ENCODE results near the gene WDPCP. TPM values are rescaled to one million over a fixed set of nuclear protein-coding genes. Genes with fewer than 3 reads are reported as not detected.

WDPCP gene
- total and polyA plus RNA-seq, 2 experiments from 2014 or later, result 8.8 to 20.4 TPM

DNA sequence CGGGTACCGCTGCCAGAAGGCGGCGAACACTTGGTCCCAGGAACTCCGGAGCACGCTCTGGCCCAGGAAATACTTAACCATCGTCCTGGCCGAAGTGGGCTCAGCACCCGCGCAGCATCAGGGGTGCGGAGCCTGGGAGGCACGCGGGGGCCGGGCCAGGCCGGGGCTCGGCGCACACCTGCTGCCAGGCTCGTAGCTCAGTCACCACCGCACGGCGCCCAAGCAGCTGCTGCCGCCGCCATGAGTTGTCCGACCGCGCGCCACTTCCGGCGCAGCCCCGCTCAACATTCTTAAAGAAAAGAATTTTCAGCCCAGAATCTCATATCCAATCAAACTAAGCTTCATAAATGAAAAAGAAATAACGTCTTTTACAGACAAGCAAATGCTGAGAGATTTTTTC, 34.5 kb upstream of the WDPCP start:
- no peak overlapping the region for H3K4me3 ChIP-seq
- no peaks in the 10 kb centered on the region for H4K20me1 ChIP-seq (replicated peaks; ENCODE audit: insufficient read depth)
- no peaks in the 10 kb centered on the region; the same call in 1 of the 2 replicates for H3F3A ChIP-seq (replicated peaks; ENCODE audit: low read depth)
- peaks cover 63% of the 10 kb centered on the region for H3K36me3 Mint-ChIP-seq (ENCODE audit: low read depth)
- no peak overlapping the region for H3K27ac Mint-ChIP-seq
- H3K9me2 ChIP-seq (ENCODE audit: insufficient read depth), result no peaks in the 10 kb centered on the region
- no peaks in the 10 kb centered on the region for H3K27me3 ChIP-seq (ENCODE audit: insufficient read depth)
- ATAC-seq (no peak), DNase-seq (ENCODE audit: low spot score) (no peak)
- no peaks in the 10 kb centered on the region for H3K36me3 ChIP-seq (ENCODE audit: insufficient read depth)
- H3K4me1 ChIP-seq (ENCODE audit: insufficient read depth), result peaks cover 8% of the 10 kb centered on the region
- H3K27ac ChIP-seq (ENCODE audit: low read depth), result no peak overlapping the region
- TF ChIP-seq, protein P1, sequence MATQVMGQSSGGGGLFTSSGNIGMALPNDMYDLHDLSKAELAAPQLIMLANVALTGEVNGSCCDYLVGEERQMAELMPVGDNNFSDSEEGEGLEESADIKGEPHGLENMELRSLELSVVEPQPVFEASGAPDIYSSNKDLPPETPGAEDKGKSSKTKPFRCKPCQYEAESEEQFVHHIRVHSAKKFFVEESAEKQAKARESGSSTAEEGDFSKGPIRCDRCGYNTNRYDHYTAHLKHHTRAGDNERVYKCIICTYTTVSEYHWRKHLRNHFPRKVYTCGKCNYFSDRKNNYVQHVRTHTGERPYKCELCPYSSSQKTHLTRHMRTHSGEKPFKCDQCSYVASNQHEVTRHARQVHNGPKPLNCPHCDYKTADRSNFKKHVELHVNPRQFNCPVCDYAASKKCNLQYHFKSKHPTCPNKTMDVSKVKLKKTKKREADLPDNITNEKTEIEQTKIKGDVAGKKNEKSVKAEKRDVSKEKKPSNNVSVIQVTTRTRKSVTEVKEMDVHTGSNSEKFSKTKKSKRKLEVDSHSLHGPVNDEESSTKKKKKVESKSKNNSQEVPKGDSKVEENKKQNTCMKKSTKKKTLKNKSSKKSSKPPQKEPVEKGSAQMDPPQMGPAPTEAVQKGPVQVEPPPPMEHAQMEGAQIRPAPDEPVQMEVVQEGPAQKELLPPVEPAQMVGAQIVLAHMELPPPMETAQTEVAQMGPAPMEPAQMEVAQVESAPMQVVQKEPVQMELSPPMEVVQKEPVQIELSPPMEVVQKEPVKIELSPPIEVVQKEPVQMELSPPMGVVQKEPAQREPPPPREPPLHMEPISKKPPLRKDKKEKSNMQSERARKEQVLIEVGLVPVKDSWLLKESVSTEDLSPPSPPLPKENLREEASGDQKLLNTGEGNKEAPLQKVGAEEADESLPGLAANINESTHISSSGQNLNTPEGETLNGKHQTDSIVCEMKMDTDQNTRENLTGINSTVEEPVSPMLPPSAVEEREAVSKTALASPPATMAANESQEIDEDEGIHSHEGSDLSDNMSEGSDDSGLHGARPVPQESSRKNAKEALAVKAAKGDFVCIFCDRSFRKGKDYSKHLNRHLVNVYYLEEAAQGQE (IDR thresholded peaks at IDR 0.05; ENCODE audit: unreplicated experiment), result no peak
- TF ChIP-seq JUNB (IDR thresholded peaks at IDR 0.05; ENCODE audit: unreplicated experiment) (no peak), ZNF114 (CRISPR knock-in tag; IDR thresholded peaks at IDR 0.05) (no peak), ETS1 (IDR thresholded peaks at IDR 0.05) (no peak), EZH2phosphoT487 (IDR thresholded peaks at IDR 0.05; ENCODE audit: unreplicated experiment) (no peak), EZH2 (IDR thresholded peaks at IDR 0.05; ENCODE audit: low read depth, unreplicated experiment) (no peak)
- TF ChIP-seq, protein P2, sequence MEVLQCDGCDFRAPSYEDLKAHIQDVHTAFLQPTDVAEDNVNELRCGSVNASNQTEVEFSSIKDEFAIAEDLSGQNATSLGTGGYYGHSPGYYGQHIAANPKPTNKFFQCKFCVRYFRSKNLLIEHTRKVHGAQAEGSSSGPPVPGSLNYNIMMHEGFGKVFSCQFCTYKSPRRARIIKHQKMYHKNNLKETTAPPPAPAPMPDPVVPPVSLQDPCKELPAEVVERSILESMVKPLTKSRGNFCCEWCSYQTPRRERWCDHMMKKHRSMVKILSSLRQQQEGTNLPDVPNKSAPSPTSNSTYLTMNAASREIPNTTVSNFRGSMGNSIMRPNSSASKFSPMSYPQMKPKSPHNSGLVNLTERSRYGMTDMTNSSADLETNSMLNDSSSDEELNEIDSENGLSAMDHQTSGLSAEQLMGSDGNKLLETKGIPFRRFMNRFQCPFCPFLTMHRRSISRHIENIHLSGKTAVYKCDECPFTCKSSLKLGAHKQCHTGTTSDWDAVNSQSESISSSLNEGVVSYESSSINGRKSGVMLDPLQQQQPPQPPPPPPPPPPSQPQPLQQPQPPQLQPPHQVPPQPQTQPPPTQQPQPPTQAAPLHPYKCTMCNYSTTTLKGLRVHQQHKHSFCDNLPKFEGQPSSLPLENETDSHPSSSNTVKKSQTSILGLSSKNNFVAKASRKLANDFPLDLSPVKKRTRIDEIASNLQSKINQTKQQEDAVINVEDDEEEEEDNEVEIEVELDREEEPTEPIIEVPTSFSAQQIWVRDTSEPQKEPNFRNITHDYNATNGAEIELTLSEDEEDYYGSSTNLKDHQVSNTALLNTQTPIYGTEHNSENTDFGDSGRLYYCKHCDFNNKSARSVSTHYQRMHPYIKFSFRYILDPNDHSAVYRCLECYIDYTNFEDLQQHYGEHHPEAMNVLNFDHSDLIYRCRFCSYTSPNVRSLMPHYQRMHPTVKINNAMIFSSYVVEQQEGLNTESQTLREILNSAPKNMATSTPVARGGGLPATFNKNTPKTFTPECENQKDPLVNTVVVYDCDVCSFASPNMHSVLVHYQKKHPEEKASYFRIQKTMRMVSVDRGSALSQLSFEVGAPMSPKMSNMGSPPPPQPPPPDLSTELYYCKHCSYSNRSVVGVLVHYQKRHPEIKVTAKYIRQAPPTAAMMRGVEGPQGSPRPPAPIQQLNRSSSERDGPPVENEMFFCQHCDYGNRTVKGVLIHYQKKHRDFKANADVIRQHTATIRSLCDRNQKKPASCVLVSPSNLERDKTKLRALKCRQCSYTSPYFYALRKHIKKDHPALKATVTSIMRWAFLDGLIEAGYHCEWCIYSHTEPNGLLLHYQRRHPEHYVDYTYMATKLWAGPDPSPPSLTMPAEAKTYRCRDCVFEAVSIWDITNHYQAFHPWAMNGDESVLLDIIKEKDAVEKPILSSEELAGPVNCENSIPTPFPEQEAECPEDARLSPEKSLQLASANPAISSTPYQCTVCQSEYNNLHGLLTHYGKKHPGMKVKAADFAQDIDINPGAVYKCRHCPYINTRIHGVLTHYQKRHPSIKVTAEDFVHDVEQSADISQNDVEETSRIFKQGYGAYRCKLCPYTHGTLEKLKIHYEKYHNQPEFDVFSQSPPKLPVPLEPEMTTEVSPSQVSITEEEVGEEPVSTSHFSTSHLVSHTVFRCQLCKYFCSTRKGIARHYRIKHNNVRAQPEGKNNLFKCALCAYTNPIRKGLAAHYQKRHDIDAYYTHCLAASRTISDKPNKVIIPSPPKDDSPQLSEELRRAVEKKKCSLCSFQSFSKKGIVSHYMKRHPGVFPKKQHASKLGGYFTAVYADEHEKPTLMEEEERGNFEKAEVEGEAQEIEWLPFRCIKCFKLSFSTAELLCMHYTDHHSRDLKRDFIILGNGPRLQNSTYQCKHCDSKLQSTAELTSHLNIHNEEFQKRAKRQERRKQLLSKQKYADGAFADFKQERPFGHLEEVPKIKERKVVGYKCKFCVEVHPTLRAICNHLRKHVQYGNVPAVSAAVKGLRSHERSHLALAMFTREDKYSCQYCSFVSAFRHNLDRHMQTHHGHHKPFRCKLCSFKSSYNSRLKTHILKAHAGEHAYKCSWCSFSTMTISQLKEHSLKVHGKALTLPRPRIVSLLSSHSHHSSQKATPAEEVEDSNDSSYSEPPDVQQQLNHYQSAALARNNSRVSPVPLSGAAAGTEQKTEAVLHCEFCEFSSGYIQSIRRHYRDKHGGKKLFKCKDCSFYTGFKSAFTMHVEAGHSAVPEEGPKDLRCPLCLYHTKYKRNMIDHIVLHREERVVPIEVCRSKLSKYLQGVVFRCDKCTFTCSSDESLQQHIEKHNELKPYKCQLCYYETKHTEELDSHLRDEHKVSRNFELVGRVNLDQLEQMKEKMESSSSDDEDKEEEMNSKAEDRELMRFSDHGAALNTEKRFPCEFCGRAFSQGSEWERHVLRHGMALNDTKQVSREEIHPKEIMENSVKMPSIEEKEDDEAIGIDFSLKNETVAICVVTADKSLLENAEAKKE (CRISPR knock-in tag; IDR thresholded peaks at IDR 0.05), result no peak
- no peak overlapping the region for H2AFZ ChIP-seq
- peaks cover 4% of the 10 kb centered on the region for H3K27me3 Mint-ChIP-seq (ENCODE audit: insufficient read depth, low read depth, poor library complexity)
- H3K4me2 ChIP-seq, result no peak overlapping the region
- peaks cover 18% of the 10 kb centered on the region for H3K4me1 Mint-ChIP-seq
- H3K79me2 ChIP-seq (replicated peaks; ENCODE audit: insufficient read depth), result no peaks in the 10 kb centered on the region
- no peak overlapping the region for H3K4me3 Mint-ChIP-seq
- H3K9me3 Mint-ChIP-seq, result peaks cover 67% of the 10 kb centered on the region
